ENCODE measurements around the gene KDM6A. TPM values are rescaled to one million over a fixed set of nuclear protein-coding genes. Genes with fewer than 3 reads are reported as not detected.

Gene KDM6A
- total and polyA plus RNA-seq, 2 donors (not counting 3 experiments of a cell fraction or from before 2014, with no cell fraction given), result 9.0 to 20.6 TPM

- intact Hi-C loops (cut with micrococcal nuclease) (no loop called here), dilution Hi-C loops (cut with MboI; ENCODE audit: extremely low pct_ligation_motif_present, low sequenced_read_pairs) (no loop called here)
- ChIA-PET CTCF (interaction anchor here (0.6 kb wide), 1 partner anchor 132 kb away, joined by 3 read pairs; no protein-coding TSS in a partner anchor), POLR2A (no interaction called here)
- Histone ChIP-seq H3K9ac (replicated peaks; ENCODE audit: extremely low read depth, insufficient read depth, low read length) (no peak overlapping the region), H3K36me3 (ENCODE audit: control insufficient read depth in 2 of 2, extremely low read depth in 1 of 2, insufficient read depth in 2 of 2, low read length in 2 of 2) (no peaks in the 10 kb centered on the region), H3K27me3 (ENCODE audit: control insufficient read depth in 2 of 2, insufficient read depth in 2 of 2, low read length in 2 of 2) (no peaks in the 10 kb centered on the region), H3K27ac (ENCODE audit: insufficient read depth, low read depth, low read length) (no peak overlapping the region), H3K4me1 (ENCODE audit: control insufficient read depth, extremely low read depth, insufficient read depth, low read length) (no peaks in the 10 kb centered on the region), H2AFZ (ENCODE audit: low read depth, low read length) (no peak overlapping the region), H4K20me1 (replicated peaks; ENCODE audit: control insufficient read depth, extremely low read depth, insufficient read depth, low read length) (no peaks in the 10 kb centered on the region), H3K4me2 (ENCODE audit: insufficient read depth, low read length) (no peak overlapping the region), H3K9me1 (replicated peaks; ENCODE audit: control insufficient read depth, extremely low read depth, insufficient read depth, low read length) (no peaks in the 10 kb centered on the region), H3K9me3 (replicated peaks; ENCODE audit: control insufficient read depth, insufficient read depth, low read length) (no peaks in the 10 kb centered on the region), H3K79me2 (ENCODE audit: control insufficient read depth, insufficient read depth, low read length) (peaks cover 7% of the 10 kb centered on the region), H3K4me3 (replicated peaks in 1 of 3; ENCODE audit: insufficient read depth in 1 of 3, low read depth in 1 of 3, low read length in 3 of 3) (no peak overlapping the region)
- TF ChIP-seq GATA2 (IDR thresholded peaks at IDR 0.05; ENCODE audit: insufficient read depth, insufficient read length, low read depth, low read length) (no peak), POLR2A (IDR thresholded peaks at IDR 0.05; ENCODE audit: low read depth, low read length) (no peak), CTCF (IDR thresholded peaks at IDR 0.05; ENCODE audit: extremely low read depth in 1 of 2, insufficient read depth in 1 of 2, low read depth in 1 of 2, low read length in 2 of 2) (no peak), POLR2AphosphoS5 (IDR thresholded peaks at IDR 0.05; ENCODE audit: insufficient read depth, low read depth, low read length) (no peak), MYC (IDR thresholded peaks at IDR 0.05; ENCODE audit: low read depth, low read length) (no peak), MAX (IDR thresholded peaks at IDR 0.05; ENCODE audit: insufficient read depth, insufficient read length) (no peak), JUN (IDR thresholded peaks at IDR 0.05; ENCODE audit: borderline replicate concordance, insufficient read depth, insufficient read length, low read depth) (no peak), EZH2 (IDR thresholded peaks at IDR 0.05; ENCODE audit: borderline replicate concordance, low read depth, low read length, severe bottlenecking) (no peak), FOS (IDR thresholded peaks at IDR 0.05; ENCODE audit: borderline replicate concordance, insufficient read depth, low read length) (no peak)
- no peak for DNase-seq (ENCODE audit: low read depth, low spot score)
- no TSS peak for BruUV-seq (replicated peaks)
- no peak for FAIRE-seq
Observed at GRCh38 chrX:45024501-45024900, 151.5 kb downstream of the KDM6A start.
